Endothelial cell of umbilical vein (primary cell): ENCODE measurements around the gene SLC25A33. TPM values are rescaled to one million over a fixed set of nuclear protein-coding genes. Genes with fewer than 3 reads are reported as not detected.

Source experiments
- BruUV-seq: library from RNA; stranded (reverse); fragments of 400-500 nt; replicated peaks from 2 replicates; lab custom pipeline; 2021; lab: Mats Ljungman, UMichigan
- CTCF ChIA-PET: fragments of 300-600, 350-600 bp; sonication (Branson Sonifier 250); formaldehyde crosslinking; loops from one replicate; lab custom pipeline; 2021; ENCODE audit warnings: antibody characterized with exemption, inconsistent platforms; lab: Charles Lee
- POLR2A ChIA-PET: fragments of 300-600, 350-600 bp; sonication (Branson Sonifier 250); formaldehyde crosslinking; loops from one replicate; lab custom pipeline; 2021; ENCODE audit warnings: antibody characterized with exemption, inconsistent platforms; lab: Charles Lee
- DNase-seq: peaks from one replicate; pipeline ENCODE4 v3.0.0-alpha.2; 2011; ENCODE audit warnings: low read depth, low spot score
- FAIRE-seq: peaks from 2 replicates; lab custom pipeline; 2011; peaks lifted over from hg19 to GRCh38; lab: Jason Lieb, UNC
- H2AFZ ChIP-seq: 2 replicates; pipeline ENCODE4 v1.6.0; 2012; ENCODE audit warnings: low read depth, low read length, control low read depth, inconsistent platforms
- H3K27ac ChIP-seq: 2 replicates; pipeline ENCODE4 v1.5.1; 2011; ENCODE audit warnings: low read depth, mild to moderate bottlenecking, control low read depth, low read length, moderate library complexity; ENCODE audit not compliant: insufficient read depth
- H3K27me3 ChIP-seq, 2 experiments: 2 replicates each; pipeline versions ENCODE4 v1.6.0 to v1.6.1; 2011; ENCODE audit warnings: low read length in 2 of 2, mixed read lengths in 1 of 2; ENCODE audit not compliant: control insufficient read depth in 2 of 2, insufficient read depth in 2 of 2
- H3K36me3 ChIP-seq, 2 experiments: 2 replicates in 1 of 2; 3 replicates in 1 of 2; pipeline ENCODE4 v1.5.1; 2011; ENCODE audit warnings: low read length in 2 of 2, mild to moderate bottlenecking in 1 of 2, moderate library complexity in 1 of 2; ENCODE audit not compliant: control insufficient read depth in 2 of 2, insufficient read depth in 2 of 2; ENCODE audit errors: extremely low read depth in 1 of 2
- H3K4me1 ChIP-seq: 3 replicates; pipeline ENCODE4 v1.5.1; 2011; ENCODE audit warnings: mild to moderate bottlenecking, low read length; ENCODE audit not compliant: control insufficient read depth, insufficient read depth; ENCODE audit errors: extremely low read depth
- H3K4me2 ChIP-seq: 2 replicates; pipeline ENCODE4 v1.6.1; 2011; ENCODE audit warnings: low read length, control low read depth, mixed read lengths; ENCODE audit not compliant: insufficient read depth
- H3K4me3 ChIP-seq, 3 experiments: fragments of 200-600 bp in 1 of 3; sonication (generic), shearing (Covaris generic) in 1 of 3; replicated peaks in 1 of 3; 2 replicates each; pipeline ENCODE4 v1.5.1; 2011 to 2016; ENCODE audit warnings: control low read depth in 3 of 3, low read length in 3 of 3, mild to moderate bottlenecking in 2 of 3, inconsistent platforms in 1 of 3, low read depth in 1 of 3, moderate library complexity in 1 of 3; ENCODE audit not compliant: insufficient read depth in 1 of 3
- H3K79me2 ChIP-seq: 2 replicates; pipeline ENCODE4 v1.6.0; 2012; ENCODE audit warnings: low read length, inconsistent platforms; ENCODE audit not compliant: control insufficient read depth, insufficient read depth
- H3K9ac ChIP-seq: replicated peaks from 2 replicates; pipeline ENCODE3; 2011; ENCODE audit warnings: low read length, control low read depth; ENCODE audit not compliant: insufficient read depth; ENCODE audit errors: extremely low read depth
- H3K9me1 ChIP-seq: replicated peaks from 3 replicates; pipeline ENCODE4 v1.6.0; 2011; ENCODE audit warnings: mild to moderate bottlenecking, low read length; ENCODE audit not compliant: control insufficient read depth, insufficient read depth; ENCODE audit errors: extremely low read depth
- H3K9me3 ChIP-seq: replicated peaks from 2 replicates; pipeline ENCODE4 v1.5.1; 2012; ENCODE audit warnings: low read length, inconsistent platforms; ENCODE audit not compliant: control insufficient read depth, insufficient read depth
- H4K20me1 ChIP-seq: replicated peaks from 2 replicates; pipeline ENCODE3; 2011; ENCODE audit warnings: mild to moderate bottlenecking, low read length; ENCODE audit not compliant: control insufficient read depth, insufficient read depth; ENCODE audit errors: extremely low read depth
- EZH2 ChIP-seq: IDR thresholded peaks from 2 replicates; pipeline ENCODE4 v1.6.1; 2012; ENCODE audit warnings: borderline replicate concordance, low read depth, mild to moderate bottlenecking, moderate library complexity, low read length, inconsistent platforms; ENCODE audit not compliant: severe bottlenecking
- FOS ChIP-seq: IDR thresholded peaks from 2 replicates; pipeline ENCODE4 v1.6.1; 2011; ENCODE audit warnings: mild to moderate bottlenecking, low read length, moderate library complexity, borderline replicate concordance; ENCODE audit not compliant: insufficient read depth
- GATA2 ChIP-seq: IDR thresholded peaks from 2 replicates; pipeline ENCODE4 v1.7.0; 2011; ENCODE audit warnings: low read depth, mild to moderate bottlenecking, moderate library complexity, mixed read lengths, low read length; ENCODE audit not compliant: insufficient read length, insufficient read depth
- JUN ChIP-seq: IDR thresholded peaks from 2 replicates; pipeline ENCODE4 v1.6.1; 2011; ENCODE audit warnings: borderline replicate concordance, low read depth; ENCODE audit not compliant: insufficient read length, insufficient read depth
- POLR2A ChIP-seq: IDR thresholded peaks from 2 replicates; pipeline ENCODE4 v1.6.1; 2012; ENCODE audit warnings: low read depth, mild to moderate bottlenecking, control low read depth, low read length
- POLR2AphosphoS5 ChIP-seq: IDR thresholded peaks from 2 replicates; pipeline ENCODE4 v1.6.1; 2012; ENCODE audit warnings: low read depth, mild to moderate bottlenecking, control low read depth, low read length, moderate library complexity; ENCODE audit not compliant: insufficient read depth
- dilution Hi-C: fragments of 300-500 bp; cut with MboI; formaldehyde crosslinking; loops from one replicate; pipeline ENCODE4 v1.15.0; 2019; ENCODE audit warnings: low sequenced_read_pairs; ENCODE audit not compliant: extremely low pct_ligation_motif_present
- intact Hi-C: fragments of 100-400 bp; cut with micrococcal nuclease; formaldehyde crosslinking; loops from one replicate; pipeline ENCODE4 v1.10.0; 2022
- polyA plus RNA-seq, 4 experiments: library from polyadenylated mRNA; depleted of rRNA in 3 of 4; stranded (reverse) in 3 of 4; unstranded in 1 of 4; fragments of >200 nt; gene quantifications; 2 replicates each; pipeline versions ENCODE4 v1.2.1 to v1.2.3, GENCODE V29; 2011 to 2012; ENCODE audit warnings: missing spikeins in 1 of 4
- total RNA-seq: library from RNA; stranded (reverse); gene quantifications from 2 replicates; pipeline ENCODE4 v1.2.3, GENCODE V29; 2021

The SLC25A33 gene
- total and polyA plus RNA-seq, 2 donors (not counting 3 experiments of a cell fraction or from before 2014, with no cell fraction given), result 3.8 to 6.6 TPM

DNA sequence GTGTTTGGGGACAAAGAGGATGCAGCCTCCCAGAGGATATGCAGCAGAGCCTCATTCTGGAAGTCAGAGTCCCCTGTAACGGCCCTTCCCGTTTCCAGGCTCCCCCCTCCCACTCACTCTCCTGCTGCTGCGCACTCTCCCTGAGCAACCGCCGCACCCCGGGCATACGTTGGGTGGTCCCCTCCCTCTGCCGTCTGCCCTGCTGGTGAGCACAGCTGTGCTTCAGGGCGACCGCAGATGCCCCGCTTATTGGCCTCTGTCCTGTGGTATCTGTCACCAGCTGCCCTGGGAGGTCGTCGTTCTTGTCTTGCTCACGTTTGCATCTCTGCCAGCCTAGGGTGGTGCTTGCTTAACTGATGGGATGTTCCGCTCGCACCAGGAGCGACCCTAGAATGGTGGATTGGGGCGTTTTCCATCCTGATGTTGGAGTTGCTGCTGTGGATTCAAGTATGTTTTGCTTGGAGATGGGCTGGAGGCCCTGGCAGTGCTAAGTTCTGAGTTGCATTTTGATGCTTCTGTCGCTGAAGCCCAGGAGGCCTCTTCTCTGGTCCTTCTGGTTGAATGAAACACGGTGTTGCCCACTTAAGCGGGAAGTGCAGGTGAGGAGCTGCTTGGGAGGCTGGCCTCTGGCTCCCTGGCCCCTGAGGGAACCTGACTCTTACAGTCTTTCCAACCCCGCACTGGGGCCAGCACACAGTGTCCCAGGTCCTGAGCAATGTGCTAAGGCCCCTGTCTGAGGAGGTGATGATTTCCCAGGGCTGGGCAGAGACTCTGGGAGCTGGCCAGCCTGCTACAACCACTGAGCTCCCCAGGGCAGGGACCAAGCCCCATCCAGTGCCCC is 52.6 kb downstream of the SLC25A33 start:
- intact Hi-C loops, result no loop called here
- ChIA-PET CTCF (interaction anchor here (1.2 kb wide), 1 partner anchor 24 kb away, joined by 5 read pairs; no protein-coding TSS in a partner anchor), POLR2A (no interaction called here)
- H3K4me1 ChIP-seq, result peaks cover 21% of the 10 kb centered on the region
- TF ChIP-seq GATA2 (no peak), POLR2A (no peak), JUN (no peak), POLR2AphosphoS5 (no peak), EZH2 (no peak)
- dilution Hi-C loops, result no loop called here
- no peaks in the 10 kb centered on the region for H3K27me3 ChIP-seq
- no peak overlapping the region for H2AFZ ChIP-seq
- H3K4me2 ChIP-seq, result no peak overlapping the region
- BruUV-seq, result no TSS peak
- no peak overlapping the region for H3K4me3 ChIP-seq
- no peak overlapping the region for H3K27ac ChIP-seq
- no peaks in the 10 kb centered on the region for H3K9me1 ChIP-seq
- peaks cover 68% of the 10 kb centered on the region for H3K79me2 ChIP-seq
- H3K36me3 ChIP-seq, result no peaks in the 10 kb centered on the region
- FAIRE-seq, result no peak
- no peak overlapping the region for H3K9ac ChIP-seq
- DNase-seq, result no peak
- H4K20me1 ChIP-seq, result no peaks in the 10 kb centered on the region
- no peaks in the 10 kb centered on the region for H3K9me3 ChIP-seq

DNA sequence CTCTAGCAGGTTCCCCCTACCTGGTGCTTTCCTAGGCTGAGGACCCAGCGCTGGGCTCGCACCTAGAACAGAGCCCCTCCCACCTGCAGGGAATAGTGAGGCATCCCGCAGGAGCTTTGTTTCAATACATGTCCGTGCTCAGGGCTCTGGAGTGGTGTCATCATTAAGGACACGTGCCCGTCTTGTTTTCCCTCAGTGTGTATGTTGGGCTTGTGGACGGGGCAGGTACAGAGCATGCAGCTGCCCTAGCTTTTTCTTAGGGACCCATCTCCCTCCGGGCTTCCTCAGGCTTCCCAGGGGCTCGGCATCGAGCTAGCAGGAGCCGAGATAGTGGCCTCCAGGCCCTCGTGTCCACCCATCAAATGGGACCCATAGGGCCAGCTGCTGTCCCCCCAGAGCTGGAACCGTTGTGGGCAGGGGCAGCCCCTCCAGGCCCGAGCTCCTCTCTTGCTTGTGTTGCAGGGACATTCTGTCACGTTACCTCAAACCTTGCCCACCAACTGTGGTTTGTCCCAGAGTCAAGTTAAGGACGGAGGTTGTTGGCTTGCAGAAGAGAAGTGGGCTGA is 53.3 kb downstream of the SLC25A33 start:
- Histone ChIP-seq H3K9ac (no peak overlapping the region), H3K9me1 (no peaks in the 10 kb centered on the region), H3K27ac (peak overlapping the region; percentile 61), H3K4me3 (no peak overlapping the region), H3K9me3 (no peaks in the 10 kb centered on the region), H3K36me3 (peaks cover 0 to 4% of the 10 kb centered on the region in 2 experiments), H3K79me2 (peaks cover 68% of the 10 kb centered on the region), H2AFZ (no peak overlapping the region), H3K4me1 (peaks cover 21% of the 10 kb centered on the region), H3K4me2 (peak overlapping the region; percentile 26), H4K20me1 (no peaks in the 10 kb centered on the region), H3K27me3 (no peaks in the 10 kb centered on the region)
- CTCF ChIA-PET, result interaction anchor here (1.2 kb wide), 1 partner anchor 23 kb away, joined by 5 read pairs; no protein-coding TSS in a partner anchor
- FAIRE-seq (no peak), DNase-seq (no peak)
- POLR2A ChIA-PET, result no interaction called here
- no peak for TF ChIP-seq FOS
- BruUV-seq, result no TSS peak
- intact Hi-C loops, result no loop called here
- dilution Hi-C loops, result no loop called here
